Liver (tissue), 9 donors: ENCODE measurements around the gene FGD1. TPM values are rescaled to one million over a fixed set of nuclear protein-coding genes. Genes with fewer than 3 reads are reported as not detected.

Source experiments
- DNase-seq: peaks from one replicate; pipeline ENCODE4 v3.0.0-alpha.2; 2017; ENCODE audit warnings: low spot score
- H3K27ac ChIP-seq, 2 donors: one replicate each; pipeline ENCODE4 v1.7.0; 2013; ENCODE audit warnings: inconsistent platforms in 2 of 2, low read length in 2 of 2, control low read depth in 1 of 2, low read depth in 1 of 2, mild to moderate bottlenecking in 1 of 2
- H3K27me3 ChIP-seq, 4 donors: one replicate each; pipeline versions ENCODE4 v1.6.1 to v1.7.0; 2013; ENCODE audit warnings: low read length in 3 of 4, inconsistent platforms in 1 of 4, mild to moderate bottlenecking in 1 of 4, moderate library complexity in 1 of 4; ENCODE audit not compliant: control insufficient read depth in 4 of 4, insufficient read depth in 4 of 4
- H3K36me3 ChIP-seq, 4 donors: one replicate each; pipeline versions ENCODE4 v1.6.1 to v1.7.0; 2013; ENCODE audit warnings: low read length in 3 of 4, mild to moderate bottlenecking in 3 of 4, low read depth in 1 of 4, moderate library complexity in 1 of 4; ENCODE audit not compliant: control insufficient read depth in 4 of 4, insufficient read depth in 3 of 4
- H3K4me1 ChIP-seq, 4 donors: one replicate each; pipeline versions ENCODE4 v1.6.1 to v1.7.0; 2013; ENCODE audit warnings: low read length in 3 of 4, mild to moderate bottlenecking in 3 of 4, moderate library complexity in 1 of 4; ENCODE audit not compliant: control insufficient read depth in 4 of 4, insufficient read depth in 4 of 4
- H3K4me3 ChIP-seq, 3 donors: one replicate each; pipeline versions ENCODE4 v1.6.1 to v1.7.0; 2013; ENCODE audit warnings: low read length in 3 of 3, control low read depth in 1 of 3, low read depth in 1 of 3, mild to moderate bottlenecking in 1 of 3
- H3K9ac ChIP-seq, 2 donors: one replicate each; pipeline ENCODE4 v1.7.0; 2013; ENCODE audit warnings: low read length in 2 of 2, mild to moderate bottlenecking in 2 of 2, moderate library complexity in 2 of 2, control low read depth in 1 of 2, low read depth in 1 of 2
- H3K9me3 ChIP-seq, 4 donors: one replicate each; pipeline versions ENCODE4 v1.6.1 to v1.7.0; 2013; ENCODE audit warnings: low read length in 3 of 4; ENCODE audit not compliant: control insufficient read depth in 4 of 4
- ATF3 ChIP-seq: IDR thresholded peaks from 2 replicates; pipeline ENCODE4 v1.6.1; 2016; ENCODE audit warnings: antibody characterized with exemption
- EGR1 ChIP-seq, 2 donors: IDR thresholded peaks; 2 replicates each; pipeline ENCODE4 v1.6.1; 2016 to 2018; ENCODE audit warnings: antibody characterized with exemption in 2 of 2, low read depth in 2 of 2
- FOXA1 ChIP-seq: IDR thresholded peaks from 2 replicates; pipeline ENCODE4 v1.6.1; 2016; ENCODE audit warnings: antibody characterized with exemption
- FOXA2 ChIP-seq: IDR thresholded peaks from 2 replicates; pipeline ENCODE4 v1.6.1; 2016; ENCODE audit warnings: antibody characterized with exemption
- GABPA ChIP-seq, 2 donors: IDR thresholded peaks in 1 of 2; conservative IDR thresholded peaks in 1 of 2; 2 replicates each; pipeline ENCODE4 v1.6.1; 2016; ENCODE audit warnings: antibody characterized with exemption in 2 of 2, mild to moderate bottlenecking in 1 of 2, moderate library complexity in 1 of 2
- HNF4A ChIP-seq, 2 donors: conservative IDR thresholded peaks; 2 replicates each; pipeline ENCODE4 v1.6.1; 2016; ENCODE audit warnings: antibody characterized with exemption in 2 of 2, mild to moderate bottlenecking in 2 of 2
- HNF4G ChIP-seq: IDR thresholded peaks from 2 replicates; pipeline ENCODE4 v1.6.1; 2016; ENCODE audit warnings: antibody characterized with exemption
- JUND ChIP-seq, 2 donors: IDR thresholded peaks; 2 replicates each; pipeline ENCODE4 v1.6.1; 2016; ENCODE audit warnings: antibody characterized with exemption in 2 of 2
- MAX ChIP-seq: IDR thresholded peaks from 2 replicates; pipeline ENCODE4 v1.6.1; 2016; ENCODE audit warnings: antibody characterized with exemption
- RAD21 ChIP-seq, 2 donors: IDR thresholded peaks; 2 replicates each; pipeline ENCODE4 v1.6.1; 2016; ENCODE audit warnings: antibody characterized with exemption in 2 of 2, mild to moderate bottlenecking in 2 of 2
- REST ChIP-seq: IDR thresholded peaks from 2 replicates; pipeline ENCODE4 v1.6.1; 2016; ENCODE audit warnings: antibody characterized with exemption, mild to moderate bottlenecking
- RXRA ChIP-seq, 2 donors: IDR thresholded peaks; 2 replicates each; pipeline ENCODE4 v1.6.1; 2017 to 2018; ENCODE audit warnings: antibody characterized with exemption in 2 of 2, mild to moderate bottlenecking in 1 of 2
- SP1 ChIP-seq: IDR thresholded peaks from 2 replicates; pipeline ENCODE4 v1.6.1; 2018; ENCODE audit warnings: antibody characterized with exemption, mild to moderate bottlenecking
- TAF1 ChIP-seq: conservative IDR thresholded peaks from 2 replicates; pipeline ENCODE4 v1.6.1; 2016; ENCODE audit warnings: antibody characterized with exemption, mild to moderate bottlenecking
- YY1 ChIP-seq: IDR thresholded peaks from 2 replicates; pipeline ENCODE4 v1.6.1; 2016; ENCODE audit warnings: antibody characterized with exemption, mild to moderate bottlenecking
- WGBS: extraction: QIAGEN DNeasy Blood & Tissue Kit; methylation state at CpG from one replicate; pipeline ENCODE4 v1.1.7; 2013; 5-methylcytosine and 5-hydroxymethylcytosine counted together
- polyA plus RNA-seq, 2 donors: library from polyadenylated mRNA; stranded (reverse) in 1 of 2; unstranded in 1 of 2; fragments of 200-250 nt in 1 of 2; fragments of >200 nt in 1 of 2; fragmentation: Nextera tagmentation in 1 of 2; extraction: Ambion mirVana in 1 of 2; gene quantifications; one replicate each; pipeline versions ENCODE4 v1.2.1 to v1.2.3, GENCODE V29; 2013 to 2015
- total RNA-seq, 2 donors: library from RNA; depleted of rRNA; stranded (reverse); fragments of >200 nt; gene quantifications; one replicate each; pipeline ENCODE4 v1.2.3, GENCODE V29; 2014
- TF ChIP-seq, protein P1 (sequence below): fragments of 150-350 bp; IDR thresholded peaks from 2 replicates; pipeline ENCODE4 v1.5.1; 2017; ENCODE audit warnings: improper control_type of control experiment, low read depth, low read length; ENCODE audit not compliant: missing input control
- TF ChIP-seq, protein P2 (sequence below): IDR thresholded peaks from 2 replicates; pipeline ENCODE4 v1.6.1; 2016; ENCODE audit warnings: antibody characterized with exemption
- donor health status: healthy.
- donor health status: healthy.
- donor health status: healthy.
- donor health status: healthy.
- donor health status: healthy.

FGD1 gene
- total and polyA plus RNA-seq, 4 donors: 0.32 to 0.89 (median 0.58) TPM

DNA sequence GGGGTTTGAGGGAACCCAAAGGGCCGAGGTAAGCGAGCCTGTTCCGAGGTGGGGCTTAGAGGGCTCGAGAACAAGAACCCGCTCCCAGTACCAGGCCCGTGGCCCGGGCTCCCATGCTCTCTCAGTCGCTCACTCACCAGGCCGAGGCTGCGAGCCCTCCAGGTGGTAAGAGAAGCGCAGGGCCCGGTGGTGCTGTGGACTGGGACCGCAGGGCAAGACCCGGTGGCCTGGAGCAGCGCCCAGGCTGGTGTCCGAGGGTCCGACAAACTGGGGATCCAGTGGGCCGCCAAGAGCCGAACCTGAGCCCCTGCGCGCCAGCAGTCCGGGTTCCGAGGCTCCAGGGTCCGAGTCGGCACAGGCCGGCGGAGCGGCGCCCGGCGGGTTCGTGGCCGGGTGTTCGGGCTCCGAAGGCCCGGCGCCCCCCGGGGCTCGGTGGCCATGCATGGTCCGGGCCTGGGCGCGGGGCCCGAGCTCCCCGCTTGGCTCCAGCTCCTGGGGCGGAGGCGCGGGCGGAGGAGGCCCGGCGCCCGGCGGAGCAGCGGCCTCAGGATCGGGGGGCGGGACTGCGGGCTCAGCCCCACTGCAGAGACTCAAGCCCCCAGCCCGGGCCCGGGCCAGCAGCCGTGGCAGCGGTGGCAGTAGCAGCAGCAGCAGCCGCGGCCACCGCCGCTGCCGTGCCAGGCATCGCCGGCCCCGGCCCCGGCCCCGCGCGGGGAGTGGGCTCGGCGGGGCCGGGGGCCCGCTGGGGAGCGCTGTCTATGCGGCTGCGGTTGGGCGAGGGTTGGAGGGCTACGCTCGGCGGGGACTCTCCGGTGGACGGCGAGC is 833 bp downstream of the FGD1 start:
- Histone ChIP-seq H3K4me3 (peak overlapping the region in 2 of 3 donors; percentile 45 to 73), H3K4me1 (peaks cover 0 to 1% (median 0%) of the 10 kb centered on the region in 4 donors), H3K9me3 (no peaks in the 10 kb centered on the region), H3K27me3 (peaks cover 0 to 3% (median 0%) of the 10 kb centered on the region in 4 donors), H3K27ac (no peak overlapping the region), H3K9ac (no peak overlapping the region), H3K36me3 (no peaks in the 10 kb centered on the region)
- TF ChIP-seq FOXA1: no peak
- DNase-seq: no peak
- WGBS: under 1% methylated on average over 86 of the region's 86 CpGs

GRCh38 chrX:54494166-54494988 is 1.7 kb downstream of the FGD1 start:
- DNase-seq: no peak
- no peak overlapping the region for H3K27ac ChIP-seq
- no peak overlapping the region for H3K9ac ChIP-seq
- H3K4me1 ChIP-seq: peaks cover 0 to 1% (median 0%) of the 10 kb centered on the region in 4 donors
- no peaks in the 10 kb centered on the region for H3K36me3 ChIP-seq
- no peak for TF ChIP-seq TAF1
- TF ChIP-seq ATF3: no peak
- TF ChIP-seq REST: no peak
- TF ChIP-seq SP1: no peak
- no peak for TF ChIP-seq RXRA (IDR thresholded peaks at IDR 0.05)
- TF ChIP-seq HNF4A (conservative IDR thresholded peaks at IDR 0.05): no peak
- no peak for TF ChIP-seq FOXA1
- no peak for TF ChIP-seq FOXA2
- TF ChIP-seq MAX: no peak
- TF ChIP-seq, protein P1, sequence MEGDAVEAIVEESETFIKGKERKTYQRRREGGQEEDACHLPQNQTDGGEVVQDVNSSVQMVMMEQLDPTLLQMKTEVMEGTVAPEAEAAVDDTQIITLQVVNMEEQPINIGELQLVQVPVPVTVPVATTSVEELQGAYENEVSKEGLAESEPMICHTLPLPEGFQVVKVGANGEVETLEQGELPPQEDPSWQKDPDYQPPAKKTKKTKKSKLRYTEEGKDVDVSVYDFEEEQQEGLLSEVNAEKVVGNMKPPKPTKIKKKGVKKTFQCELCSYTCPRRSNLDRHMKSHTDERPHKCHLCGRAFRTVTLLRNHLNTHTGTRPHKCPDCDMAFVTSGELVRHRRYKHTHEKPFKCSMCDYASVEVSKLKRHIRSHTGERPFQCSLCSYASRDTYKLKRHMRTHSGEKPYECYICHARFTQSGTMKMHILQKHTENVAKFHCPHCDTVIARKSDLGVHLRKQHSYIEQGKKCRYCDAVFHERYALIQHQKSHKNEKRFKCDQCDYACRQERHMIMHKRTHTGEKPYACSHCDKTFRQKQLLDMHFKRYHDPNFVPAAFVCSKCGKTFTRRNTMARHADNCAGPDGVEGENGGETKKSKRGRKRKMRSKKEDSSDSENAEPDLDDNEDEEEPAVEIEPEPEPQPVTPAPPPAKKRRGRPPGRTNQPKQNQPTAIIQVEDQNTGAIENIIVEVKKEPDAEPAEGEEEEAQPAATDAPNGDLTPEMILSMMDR: no peak
- no peak for TF ChIP-seq YY1
- no peak for TF ChIP-seq EGR1 (IDR thresholded peaks at IDR 0.05; ENCODE audit: low read depth in 2 of 2)
- TF ChIP-seq GABPA (IDR thresholded peaks at IDR 0.05 in 1 of 2, conservative IDR thresholded peaks at IDR 0.05 in 1 of 2): no peak
- TF ChIP-seq JUND (IDR thresholded peaks at IDR 0.05): no peak
- TF ChIP-seq, protein P2, sequence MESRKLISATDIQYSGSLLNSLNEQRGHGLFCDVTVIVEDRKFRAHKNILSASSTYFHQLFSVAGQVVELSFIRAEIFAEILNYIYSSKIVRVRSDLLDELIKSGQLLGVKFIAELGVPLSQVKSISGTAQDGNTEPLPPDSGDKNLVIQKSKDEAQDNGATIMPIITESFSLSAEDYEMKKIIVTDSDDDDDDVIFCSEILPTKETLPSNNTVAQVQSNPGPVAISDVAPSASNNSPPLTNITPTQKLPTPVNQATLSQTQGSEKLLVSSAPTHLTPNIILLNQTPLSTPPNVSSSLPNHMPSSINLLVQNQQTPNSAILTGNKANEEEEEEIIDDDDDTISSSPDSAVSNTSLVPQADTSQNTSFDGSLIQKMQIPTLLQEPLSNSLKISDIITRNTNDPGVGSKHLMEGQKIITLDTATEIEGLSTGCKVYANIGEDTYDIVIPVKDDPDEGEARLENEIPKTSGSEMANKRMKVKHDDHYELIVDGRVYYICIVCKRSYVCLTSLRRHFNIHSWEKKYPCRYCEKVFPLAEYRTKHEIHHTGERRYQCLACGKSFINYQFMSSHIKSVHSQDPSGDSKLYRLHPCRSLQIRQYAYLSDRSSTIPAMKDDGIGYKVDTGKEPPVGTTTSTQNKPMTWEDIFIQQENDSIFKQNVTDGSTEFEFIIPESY: no peak
- TF ChIP-seq HNF4G: no peak
- TF ChIP-seq RAD21 (IDR thresholded peaks at IDR 0.05): no peak
- peak overlapping the region in 2 of 3 donors; percentile 29 to 73 for H3K4me3 ChIP-seq
- H3K27me3 ChIP-seq: peaks cover 0 to 3% (median 0%) of the 10 kb centered on the region in 4 donors
- WGBS: 56% methylated on average over 10 of the region's 10 CpGs
- H3K9me3 ChIP-seq: no peaks in the 10 kb centered on the region
